Measurements from ENCODE around the gene DLG5.
"Not testable (repeated sequence)": the region's sequence is repeated elsewhere in the genome, so short reads cannot be mapped to it uniquely, and the experiment has no call there.

Gene DLG5

DNA sequence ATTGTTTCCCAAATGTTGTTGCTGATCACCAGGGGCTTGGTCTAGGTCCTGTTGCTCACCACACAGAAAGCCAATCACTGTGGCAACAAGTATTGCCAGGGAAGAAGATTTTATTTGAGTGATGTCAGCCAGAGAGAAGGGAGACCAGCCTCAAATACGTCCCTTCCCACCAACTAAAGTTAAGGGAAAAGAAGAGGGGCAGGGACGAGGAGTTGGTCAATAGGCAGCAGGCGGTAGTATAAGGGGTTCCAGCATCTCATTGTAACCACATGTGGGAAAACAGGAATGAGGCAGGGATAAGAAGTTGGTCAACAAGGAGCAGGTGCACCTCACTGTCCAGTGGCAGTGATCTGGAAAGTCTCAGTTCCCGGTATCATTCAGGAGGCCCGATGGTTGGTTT lies 150.1 kb downstream of the DLG5 start:
- no peak overlapping the region for H3K4me3 ChIP-seq (ENCODE audit: control insufficient read depth, low read depth, low read length)
- TF ChIP-seq, protein P1, sequence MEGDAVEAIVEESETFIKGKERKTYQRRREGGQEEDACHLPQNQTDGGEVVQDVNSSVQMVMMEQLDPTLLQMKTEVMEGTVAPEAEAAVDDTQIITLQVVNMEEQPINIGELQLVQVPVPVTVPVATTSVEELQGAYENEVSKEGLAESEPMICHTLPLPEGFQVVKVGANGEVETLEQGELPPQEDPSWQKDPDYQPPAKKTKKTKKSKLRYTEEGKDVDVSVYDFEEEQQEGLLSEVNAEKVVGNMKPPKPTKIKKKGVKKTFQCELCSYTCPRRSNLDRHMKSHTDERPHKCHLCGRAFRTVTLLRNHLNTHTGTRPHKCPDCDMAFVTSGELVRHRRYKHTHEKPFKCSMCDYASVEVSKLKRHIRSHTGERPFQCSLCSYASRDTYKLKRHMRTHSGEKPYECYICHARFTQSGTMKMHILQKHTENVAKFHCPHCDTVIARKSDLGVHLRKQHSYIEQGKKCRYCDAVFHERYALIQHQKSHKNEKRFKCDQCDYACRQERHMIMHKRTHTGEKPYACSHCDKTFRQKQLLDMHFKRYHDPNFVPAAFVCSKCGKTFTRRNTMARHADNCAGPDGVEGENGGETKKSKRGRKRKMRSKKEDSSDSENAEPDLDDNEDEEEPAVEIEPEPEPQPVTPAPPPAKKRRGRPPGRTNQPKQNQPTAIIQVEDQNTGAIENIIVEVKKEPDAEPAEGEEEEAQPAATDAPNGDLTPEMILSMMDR (IDR thresholded peaks at IDR 0.05; ENCODE audit: control insufficient read depth, insufficient read depth, low read depth, low read length, missing control alignments) = no peak
- no peak for DNase-seq (ENCODE audit: low read depth)

DNA sequence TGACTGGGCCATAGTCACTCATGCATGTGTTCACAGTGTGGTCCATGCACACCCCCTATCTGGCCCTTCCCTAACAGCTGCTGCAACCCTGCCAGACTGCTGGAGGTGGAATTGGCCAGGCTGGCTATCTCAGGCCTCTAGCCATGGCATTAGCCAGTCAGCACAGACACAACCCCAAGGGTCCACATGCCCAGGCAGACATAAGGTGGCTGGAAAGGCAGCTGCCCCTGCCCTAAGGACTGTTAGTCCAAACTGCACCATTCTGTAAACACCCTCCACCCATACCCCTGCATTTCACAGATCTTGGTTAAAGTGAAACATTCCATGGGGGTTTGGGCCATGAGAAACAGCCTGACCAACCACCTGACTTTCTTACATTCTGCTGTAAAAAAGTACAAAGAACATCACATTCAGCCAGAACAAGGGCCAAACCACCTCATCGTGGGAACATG lies 151.6 kb downstream of the DLG5 start:
- TF ChIP-seq, protein P1 (IDR thresholded peaks at IDR 0.05; ENCODE audit: control insufficient read depth, insufficient read depth, low read depth, low read length, missing control alignments) = no peak
- no peak overlapping the region for H3K4me3 ChIP-seq (ENCODE audit: control insufficient read depth, low read depth, low read length)
- no peak for DNase-seq (ENCODE audit: low read depth)

- no peak for DNase-seq (ENCODE audit: low read depth)
- TF ChIP-seq, protein P1 (IDR thresholded peaks at IDR 0.05; ENCODE audit: control insufficient read depth, insufficient read depth, low read depth, low read length, missing control alignments) = no peak
- no peak overlapping the region for H3K4me3 ChIP-seq (ENCODE audit: control insufficient read depth, low read depth, low read length)
Observed at GRCh38 chr10:77773631-77774426, 152.7 kb downstream of the DLG5 start.

GRCh38 chr10:77772852-77773600 lies 153.5 kb downstream of the DLG5 start:
- not testable (repeated sequence) for H3K4me3 ChIP-seq (ENCODE audit: control insufficient read depth, low read depth, low read length); DNase-seq (ENCODE audit: low read depth)

GRCh38 chr10:77771851-77772250 lies 154.7 kb downstream of the DLG5 start:
- TF ChIP-seq, protein P1 (IDR thresholded peaks at IDR 0.05; ENCODE audit: control insufficient read depth, insufficient read depth, low read depth, low read length, missing control alignments) = no peak
- no peak for DNase-seq (ENCODE audit: low read depth)
- no peak overlapping the region for H3K4me3 ChIP-seq (ENCODE audit: control insufficient read depth, low read depth, low read length)

DNA sequence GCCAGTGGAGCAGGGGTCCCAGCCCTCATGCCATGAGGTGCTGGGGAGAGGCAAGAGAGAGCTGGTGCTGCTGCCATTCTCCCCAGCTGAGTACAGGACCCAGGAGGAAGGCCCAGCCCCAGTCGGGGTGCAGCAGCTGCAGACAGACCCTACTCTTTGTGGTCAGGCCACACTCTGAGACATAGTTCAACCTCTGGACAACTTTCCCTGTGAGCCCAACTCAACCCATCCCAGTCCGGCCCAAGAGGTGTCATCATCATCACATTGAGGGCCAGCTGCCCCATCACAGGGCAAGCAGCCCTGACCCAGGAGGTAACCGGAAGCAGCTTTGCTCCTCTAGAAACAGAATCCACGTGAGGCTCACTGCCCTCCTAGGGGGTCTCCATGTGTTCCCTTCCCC lies 155.1 kb downstream of the DLG5 start:
- H3K4me3 ChIP-seq (ENCODE audit: control insufficient read depth, low read depth, low read length) = no peak overlapping the region
- TF ChIP-seq, protein P1 (IDR thresholded peaks at IDR 0.05; ENCODE audit: control insufficient read depth, insufficient read depth, low read depth, low read length, missing control alignments) = no peak
- DNase-seq (ENCODE audit: low read depth) = no peak

GRCh38 chr10:77770868-77771175 lies 155.7 kb downstream of the DLG5 start:
- DNase-seq (ENCODE audit: low read depth) = no peak
- H3K4me3 ChIP-seq (ENCODE audit: control insufficient read depth, low read depth, low read length) = no peak overlapping the region
- TF ChIP-seq, protein P1 (IDR thresholded peaks at IDR 0.05; ENCODE audit: control insufficient read depth, insufficient read depth, low read depth, low read length, missing control alignments) = no peak
